Body of pancreas (tissue), 4 donors: ENCODE results near the gene SH2D5. TPM values are rescaled to one million over a fixed set of nuclear protein-coding genes. Genes with fewer than 3 reads are reported as not detected.
"Not testable (repeated sequence)": the region's sequence is repeated elsewhere in the genome, so short reads cannot be mapped to it uniquely, and the experiment has no call there.

Experiments
- ATAC-seq: fragments of 150-250 bp; one replicate; pipeline ENCODE4 v1.9.1; 2016
- DNase-seq, 4 donors: peaks; one replicate each; pipeline ENCODE4 v3.0.0-alpha.2; 2019
- H3K27ac ChIP-seq, 4 donors: fragments of 200-600 bp; sonication (generic); 1 replicate in 3 of 4; 2 replicates in 1 of 4; pipeline versions ENCODE4 v1.5.1 to v1.6.1; 2016 to 2019; ENCODE audit warnings: mild to moderate bottlenecking in 1 of 4, mixed read lengths in 1 of 4, moderate library complexity in 1 of 4
- H3K27me3 ChIP-seq, 2 donors: fragments of 200-600 bp; sonication (generic); one replicate each; pipeline ENCODE4 v1.6.0; 2016; ENCODE audit warnings: mild to moderate bottlenecking in 1 of 2
- H3K36me3 ChIP-seq, 2 donors: fragments of 200-600 bp; sonication (generic); replicated peaks in 1 of 2; 2 replicates each; pipeline ENCODE4 v1.5.1; 2016; ENCODE audit warnings: low read depth in 2 of 2; ENCODE audit not compliant: insufficient read depth in 1 of 2
- H3K4me1 ChIP-seq: fragments of 200-600 bp; sonication (generic); one replicate; pipeline ENCODE4 v1.6.0; 2016
- H3K4me3 ChIP-seq, 2 donors: fragments of 200-600 bp; sonication (generic); 1 replicate in 1 of 2; 2 replicates in 1 of 2; pipeline ENCODE4 v1.5.1; 2016 to 2019
- H3K9me3 ChIP-seq, 3 donors: fragments of 200-600 bp; sonication (generic); 1 replicate in 2 of 3; 2 replicates in 1 of 3; pipeline ENCODE4 v1.5.1; 2016
- POLR2A ChIP-seq, 3 donors: fragments of 450-650 bp; IDR thresholded peaks; one replicate each; pipeline ENCODE4 v1.6.1; 2016; ENCODE audit warnings: antibody characterized with exemption in 3 of 3, mild to moderate bottlenecking in 2 of 3
- WGBS, 2 donors: methylation state at CpG; one replicate each; pipeline ENCODE4 v1.1.5; 2017; 5-methylcytosine and 5-hydroxymethylcytosine counted together
- intact Hi-C: fragments of 100-400 bp; cut with DNase I; formaldehyde crosslinking; loops from one replicate; pipeline ENCODE4 v1.15.1; 2023
- total RNA-seq, 2 donors: library from RNA; depleted of rRNA; stranded (reverse); fragments of >200 nt; gene quantifications; one replicate each; pipeline ENCODE4 v1.1.0, GENCODE V29; 2016
- TF ChIP-seq, protein P1 (sequence below), 7 experiments: fragments of 450-650 bp in 4 of 7; fragments of 200-600 bp in 3 of 7; sonication (generic) in 3 of 7; IDR thresholded peaks; one replicate each; pipeline ENCODE4 v1.5.1; 2016 to 2019; ENCODE audit warnings: antibody characterized with exemption in 7 of 7

Gene SH2D5
- total RNA-seq, 2 donors from 2014 or later, result not detected

DNA sequence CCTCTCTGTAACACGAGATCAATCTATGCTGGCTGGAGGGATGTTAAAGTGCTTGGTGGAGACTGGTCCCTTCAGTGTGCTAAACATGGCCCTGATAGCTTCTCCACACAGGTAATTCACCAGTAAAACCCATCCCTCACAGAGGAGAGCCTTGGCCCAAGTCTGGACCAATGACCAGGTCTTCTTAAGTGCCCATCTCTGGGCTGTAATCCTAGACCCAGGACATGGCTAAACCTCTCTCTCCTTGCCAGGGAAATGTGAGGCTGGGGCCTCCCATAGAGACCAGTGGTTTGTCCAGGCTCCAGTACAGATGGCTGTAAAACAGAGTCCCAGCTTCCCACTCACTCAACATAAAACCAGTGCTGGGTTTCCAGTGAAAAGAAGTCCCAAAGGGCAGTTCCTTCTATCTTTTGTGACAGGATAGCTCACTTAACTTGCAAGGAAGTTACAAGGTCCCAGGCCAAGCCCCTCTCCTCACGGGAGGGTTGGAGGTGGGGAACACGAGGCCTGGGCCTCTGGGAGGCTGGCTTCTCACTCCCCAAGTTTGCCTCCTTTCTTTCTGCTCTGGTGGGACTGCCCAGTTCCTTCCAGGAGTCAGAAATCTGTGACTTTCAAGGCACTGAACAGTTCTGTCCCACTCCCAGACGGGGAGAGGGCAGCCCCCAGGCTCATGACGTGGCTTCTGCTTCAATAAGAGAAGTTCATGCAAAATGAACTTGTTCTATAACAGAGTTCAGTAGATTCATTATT is 12.5 kb downstream of the SH2D5 start:
- DNase-seq (peak in 1 of 4 donors; percentile 1), ATAC-seq (no peak)
- Histone ChIP-seq H3K4me3 (no peak overlapping the region), H3K27me3 (no peaks in the 10 kb centered on the region), H3K4me1 (peaks cover 10% of the 10 kb centered on the region), H3K27ac (no peak overlapping the region), H3K36me3 (no peaks in the 10 kb centered on the region), H3K9me3 (no peaks in the 10 kb centered on the region)
- intact Hi-C loops, result no loop called here
- no peak for TF ChIP-seq POLR2A (IDR thresholded peaks at IDR 0.05)
- TF ChIP-seq, protein P1, sequence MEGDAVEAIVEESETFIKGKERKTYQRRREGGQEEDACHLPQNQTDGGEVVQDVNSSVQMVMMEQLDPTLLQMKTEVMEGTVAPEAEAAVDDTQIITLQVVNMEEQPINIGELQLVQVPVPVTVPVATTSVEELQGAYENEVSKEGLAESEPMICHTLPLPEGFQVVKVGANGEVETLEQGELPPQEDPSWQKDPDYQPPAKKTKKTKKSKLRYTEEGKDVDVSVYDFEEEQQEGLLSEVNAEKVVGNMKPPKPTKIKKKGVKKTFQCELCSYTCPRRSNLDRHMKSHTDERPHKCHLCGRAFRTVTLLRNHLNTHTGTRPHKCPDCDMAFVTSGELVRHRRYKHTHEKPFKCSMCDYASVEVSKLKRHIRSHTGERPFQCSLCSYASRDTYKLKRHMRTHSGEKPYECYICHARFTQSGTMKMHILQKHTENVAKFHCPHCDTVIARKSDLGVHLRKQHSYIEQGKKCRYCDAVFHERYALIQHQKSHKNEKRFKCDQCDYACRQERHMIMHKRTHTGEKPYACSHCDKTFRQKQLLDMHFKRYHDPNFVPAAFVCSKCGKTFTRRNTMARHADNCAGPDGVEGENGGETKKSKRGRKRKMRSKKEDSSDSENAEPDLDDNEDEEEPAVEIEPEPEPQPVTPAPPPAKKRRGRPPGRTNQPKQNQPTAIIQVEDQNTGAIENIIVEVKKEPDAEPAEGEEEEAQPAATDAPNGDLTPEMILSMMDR (IDR thresholded peaks at IDR 0.05), result no peak
- 66 to 76% methylated on average over 5 of the region's 5 CpGs for WGBS, 2 donors

DNA sequence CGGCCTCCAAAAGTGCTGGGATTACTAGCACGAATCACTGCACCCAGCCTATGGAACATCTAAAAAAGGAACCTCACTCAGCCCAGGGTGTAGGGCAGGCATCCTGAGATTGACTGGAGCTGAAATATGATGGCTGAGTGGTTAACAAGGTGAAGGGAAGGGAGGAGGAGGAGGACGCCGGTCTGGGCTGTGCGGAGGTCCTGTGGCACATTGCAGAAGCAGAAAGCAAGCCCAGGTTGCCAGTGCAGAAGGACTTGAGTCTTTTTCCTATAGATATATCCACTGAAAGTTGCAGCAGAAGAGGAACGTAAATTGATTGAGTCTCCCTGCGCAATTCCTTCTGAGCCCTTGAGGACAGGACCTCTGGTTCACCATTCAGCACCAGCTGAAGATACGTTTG is 13.2 kb downstream of the SH2D5 start:
- ATAC-seq, result no peak
- Histone ChIP-seq H3K36me3 (no peaks in the 10 kb centered on the region), H3K27ac (no peak overlapping the region), H3K4me3 (no peak overlapping the region), H3K9me3 (no peaks in the 10 kb centered on the region), H3K4me1 (peaks cover 10% of the 10 kb centered on the region), H3K27me3 (no peaks in the 10 kb centered on the region)
- intact Hi-C loops, result no loop called here
- DNase-seq, result peak in 1 of 4 donors; percentile 3
- 84 to 85% methylated on average over 8 of the region's 8 CpGs for WGBS, 2 donors
- no peak for TF ChIP-seq POLR2A (IDR thresholded peaks at IDR 0.05)
- TF ChIP-seq, protein P1 (IDR thresholded peaks at IDR 0.05), result no peak

DNA sequence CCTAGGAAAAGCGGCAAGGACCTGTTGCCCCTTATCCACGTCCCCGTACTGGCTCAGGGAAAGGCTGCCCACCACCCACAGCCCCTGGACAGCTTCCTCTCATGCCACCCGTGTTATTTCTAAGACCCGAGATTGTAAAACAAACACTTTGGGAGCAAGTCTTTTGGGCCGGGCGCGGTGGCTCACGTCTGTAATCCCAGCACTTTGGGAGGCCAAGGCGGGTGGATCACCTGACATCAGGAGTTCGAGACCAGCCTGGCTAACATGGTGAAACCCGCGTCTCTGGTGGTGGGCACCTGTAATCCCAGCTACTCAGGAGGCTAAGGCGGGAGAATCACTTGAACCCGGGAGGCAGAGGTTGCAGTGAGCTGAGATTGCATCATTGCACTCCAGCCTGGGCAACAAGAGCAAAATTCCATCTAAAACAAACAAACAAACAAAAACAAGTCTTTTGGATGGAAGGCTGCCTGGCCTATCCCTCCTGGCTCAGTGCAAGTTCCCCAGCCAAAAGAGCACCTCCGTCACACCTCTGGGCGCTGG is 14.1 kb downstream of the SH2D5 start:
- ATAC-seq, H3K27me3 ChIP-seq, H3K4me1 ChIP-seq, H3K27ac ChIP-seq, intact Hi-C loops, DNase-seq, H3K36me3 ChIP-seq, H3K9me3 ChIP-seq, H3K4me3 ChIP-seq: not testable (repeated sequence)
- 75 to 76% methylated on average over 17 of the region's 17 CpGs for WGBS, 2 donors

DNA sequence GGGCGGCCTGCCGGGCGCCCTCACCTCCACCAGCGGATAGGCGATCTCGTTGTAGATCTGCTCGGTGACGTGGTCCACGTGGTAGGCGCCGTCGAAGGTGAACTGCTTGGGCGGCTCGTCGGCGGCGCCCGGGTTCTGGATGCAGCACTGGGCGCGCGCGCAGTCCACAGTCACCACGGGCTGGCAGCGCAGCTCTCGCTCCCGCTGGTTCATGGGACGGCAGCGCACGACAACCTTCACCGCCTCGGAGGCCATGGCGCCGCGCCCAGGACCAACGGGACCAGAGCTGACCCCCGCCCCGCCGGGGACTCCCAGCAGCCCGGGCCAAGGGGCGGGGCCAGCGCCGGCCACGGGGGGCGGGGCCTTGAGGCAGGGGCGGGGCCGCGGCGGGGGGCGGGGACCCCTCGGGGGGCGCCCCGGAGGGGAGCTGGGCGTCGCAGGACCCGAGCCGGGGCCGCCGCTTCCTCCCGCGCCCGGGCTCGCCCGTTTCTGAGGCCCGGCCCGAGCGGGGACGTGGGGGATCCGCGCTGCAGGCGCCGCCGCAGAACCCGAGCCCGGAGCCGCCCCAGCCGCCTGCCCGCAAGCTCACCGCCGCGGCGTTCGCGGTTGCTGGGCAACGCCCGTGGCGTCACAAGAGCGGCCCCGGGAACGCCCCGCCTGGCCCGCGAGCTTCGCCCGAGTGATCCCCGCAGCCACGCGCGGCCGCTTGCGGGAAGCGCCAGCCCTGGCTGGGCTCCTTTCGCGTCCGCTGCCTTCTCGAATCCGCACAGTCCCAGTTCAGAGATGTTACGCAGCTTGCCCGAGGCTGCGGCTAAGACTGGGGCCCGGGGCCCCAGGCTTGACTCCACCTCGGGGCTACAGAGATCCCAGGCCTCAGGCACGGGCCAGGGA is 14.8 kb downstream of the SH2D5 start, which contains the start of gene KIF17:
TSS of gene KIF17 (minus strand) at position 556 of the 891 bp plus-strand sequence. CDS start at position 255, 301 bp downstream.
- intact Hi-C loops, result no loop called here
- Histone ChIP-seq H3K4me3 (peak within 1 kb of the TSS in 1 of 2 donors; percentile 14), H3K36me3 (no peaks in the 10 kb centered on the region), H3K9me3 (no peaks in the 10 kb centered on the region), H3K27me3 (no peaks in the 10 kb centered on the region), H3K4me1 (peaks cover 10% of the 10 kb centered on the region), H3K27ac (no peak within 1 kb of the TSS)
- 1 to 12% methylated on average over 11 to 79 of the region's 112 CpGs for WGBS, 2 donors
- peak; percentile 68 to 82 (median 77) for DNase-seq
- peak; percentile 81 for ATAC-seq
- TF ChIP-seq, protein P1 (IDR thresholded peaks at IDR 0.05), result no peak
- TF ChIP-seq POLR2A (IDR thresholded peaks at IDR 0.05), result no peak

DNA sequence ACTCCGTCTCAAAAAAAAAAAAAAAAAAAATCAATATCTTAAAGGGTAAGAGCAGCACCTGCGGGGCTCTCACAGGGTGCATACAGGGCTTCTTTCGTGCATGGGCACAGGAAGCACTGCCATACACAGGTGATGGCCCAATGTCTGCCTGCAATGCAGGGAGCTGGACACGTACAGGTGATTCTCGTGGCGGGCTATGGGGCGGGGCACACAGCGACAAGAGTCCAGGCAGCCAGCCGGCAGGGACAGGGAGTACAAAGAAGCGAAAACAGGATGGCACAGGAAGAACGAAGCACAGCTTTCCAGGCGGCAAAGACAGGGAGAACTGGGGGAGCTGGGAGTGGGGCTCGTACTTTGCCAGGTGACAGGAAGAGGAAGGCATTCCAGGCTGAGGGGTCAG is 16.3 kb downstream of the SH2D5 start:
- no peak for ATAC-seq
- intact Hi-C loops, result no loop called here
- TF ChIP-seq, protein P1 (IDR thresholded peaks at IDR 0.05), result no peak
- TF ChIP-seq POLR2A (IDR thresholded peaks at IDR 0.05), result no peak
- H3K27ac ChIP-seq, result no peak overlapping the region
- H3K4me1 ChIP-seq, result peaks cover 10% of the 10 kb centered on the region
- H3K27me3 ChIP-seq, result no peaks in the 10 kb centered on the region
- H3K36me3 ChIP-seq, result no peaks in the 10 kb centered on the region
- 59 to 76% methylated on average over 13 of the region's 13 CpGs for WGBS, 2 donors
- no peaks in the 10 kb centered on the region for H3K9me3 ChIP-seq
- DNase-seq, result no peak
- no peak overlapping the region for H3K4me3 ChIP-seq
